GM12801 (cell line): ENCODE measurements around the gene SYK.

Experiments used
- CTCF ChIP-seq: IDR thresholded peaks from one replicate; pipeline ENCODE4 v1.5.1; 2011; ENCODE audit warnings: control low read depth; ENCODE audit not compliant: insufficient read length; ENCODE audit errors: extremely low read depth

SYK gene

DNA sequence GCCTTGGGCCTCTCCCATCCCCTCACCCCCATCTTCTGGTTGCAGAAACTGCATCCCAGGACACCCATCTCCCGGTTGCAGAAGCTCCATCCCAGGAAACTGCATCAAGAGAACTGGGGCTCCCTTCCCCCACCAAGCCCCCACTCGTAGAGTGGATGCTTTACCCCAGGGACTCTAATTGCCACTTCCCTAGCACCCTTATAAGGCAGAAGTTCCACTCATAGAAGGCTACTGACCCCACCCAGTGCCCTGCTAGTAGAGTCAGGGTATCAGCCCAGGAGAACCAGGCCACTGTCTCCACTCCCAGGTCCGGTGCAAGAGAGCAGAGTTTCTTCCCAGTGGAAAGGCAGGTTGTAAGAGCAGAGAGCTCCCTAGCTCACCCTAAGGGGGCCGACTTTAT, 12.2 kb upstream of the SYK start:
- TF ChIP-seq CTCF, result no peak

GRCh38 chr9:90789862-90790261, 11.8 kb upstream of the SYK start:
- TF ChIP-seq CTCF, result no peak

GRCh38 chr9:90793729-90794128, 7.9 kb upstream of the SYK start:
- TF ChIP-seq CTCF, result no peak

GRCh38 chr9:90795084-90795483, 6.5 kb upstream of the SYK start:
- TF ChIP-seq CTCF, result no peak

- TF ChIP-seq CTCF, result no peak
Observed at GRCh38 chr9:90795871-90796317, 5.7 kb upstream of the SYK start.

DNA sequence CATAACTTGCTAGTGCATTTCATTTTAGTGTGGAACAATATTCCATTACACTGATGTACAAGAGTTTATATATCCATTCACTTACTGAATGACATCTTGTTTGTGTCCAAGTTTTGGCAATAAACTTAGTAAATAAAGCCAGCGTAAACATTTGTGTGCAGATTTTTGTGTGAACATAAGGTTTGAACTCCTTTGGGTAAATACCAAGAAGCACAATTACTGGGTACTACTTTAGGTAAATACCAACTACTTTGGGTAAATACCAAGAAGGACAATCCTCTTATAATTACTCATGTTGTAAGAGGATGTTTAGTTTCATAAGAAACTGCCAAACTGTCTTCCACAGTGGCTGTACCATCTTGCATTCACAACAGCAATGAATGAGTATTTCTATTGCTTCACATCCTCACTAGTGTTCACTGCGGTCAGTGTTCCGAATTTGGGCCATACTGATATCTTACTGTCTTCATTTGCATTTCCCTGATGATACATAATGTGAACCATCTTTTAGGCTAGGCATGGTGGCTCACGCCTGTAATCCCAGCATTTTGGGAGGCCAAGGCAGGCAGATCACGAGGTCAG, 2.3 kb upstream of the SYK start:
- no peak for TF ChIP-seq CTCF

- TF ChIP-seq CTCF, result no peak
Observed at GRCh38 chr9:90801973-90802322, 329 bp downstream of the SYK start.
